Iris pigment epithelial cell (primary cell): ENCODE measurements around the gene GPRIN3.
A peak's percentile ranks its signal among the peaks of the same experiment; 100 is the strongest.
"Not testable (repeated sequence)": the region's sequence is repeated elsewhere in the genome, so short reads cannot be mapped to it uniquely, and the experiment has no call there.

Experiments
- DNase-seq: peaks from one replicate; pipeline ENCODE4 v3.0.0-alpha.2; 2011; ENCODE audit warnings: low read depth

Gene GPRIN3

DNA sequence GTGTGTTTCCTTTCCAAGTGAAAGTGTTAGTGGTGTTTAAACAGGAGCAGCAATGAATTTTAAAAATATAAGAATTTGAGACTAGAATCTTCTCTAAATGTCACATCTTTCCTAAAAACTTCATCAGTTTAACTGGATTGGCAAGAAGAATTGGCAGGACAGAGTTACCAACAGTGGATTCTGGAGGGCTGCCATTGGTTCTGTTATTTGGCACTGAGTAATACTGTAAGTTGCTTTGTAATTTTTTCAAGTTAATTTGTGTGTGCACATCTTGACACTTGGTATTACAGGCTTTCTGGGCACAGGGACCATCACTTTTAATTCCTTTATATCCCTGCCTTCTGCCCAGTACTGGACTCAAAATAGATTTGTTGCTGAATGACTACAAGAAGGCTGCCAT is 4.5 kb upstream of the GPRIN3 start:
- no peak for DNase-seq

GRCh38 chr4:89311433-89311832 is 3.8 kb upstream of the GPRIN3 start:
- DNase-seq: no peak

GRCh38 chr4:89309154-89309553 is 1.6 kb upstream of the GPRIN3 start:
- not testable (repeated sequence) for DNase-seq

DNA sequence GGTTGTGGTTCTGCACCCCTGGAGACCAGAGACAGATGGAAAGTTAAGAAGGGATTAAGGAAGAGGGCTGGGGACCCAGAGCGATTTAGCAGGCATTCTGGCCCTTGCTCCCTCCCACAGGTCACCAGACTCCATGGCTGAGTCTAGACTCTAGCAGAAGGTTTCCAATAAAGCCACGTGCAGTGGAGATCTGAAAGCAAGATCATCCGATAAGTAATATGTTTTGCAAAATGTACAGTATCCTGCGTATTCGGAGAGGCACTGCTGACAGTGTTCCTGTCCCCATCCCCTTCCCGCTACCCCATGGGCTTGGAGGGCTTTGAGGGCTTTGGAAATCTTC is 531 bp upstream of the GPRIN3 start:
- DNase-seq: peak; percentile 16

DNA sequence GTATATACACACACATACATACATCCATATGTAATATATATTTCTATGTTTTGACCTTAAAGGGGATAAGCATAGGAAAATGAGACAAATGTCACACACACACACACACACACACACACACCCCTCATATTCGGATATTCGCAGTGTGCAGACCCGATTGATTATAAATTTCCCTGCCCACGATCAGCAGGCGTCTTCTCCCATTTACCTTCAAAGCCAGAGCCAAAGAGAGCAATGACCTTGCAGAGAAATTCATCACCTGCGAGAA is 488 bp downstream of the GPRIN3 start:
- DNase-seq: no peak

DNA sequence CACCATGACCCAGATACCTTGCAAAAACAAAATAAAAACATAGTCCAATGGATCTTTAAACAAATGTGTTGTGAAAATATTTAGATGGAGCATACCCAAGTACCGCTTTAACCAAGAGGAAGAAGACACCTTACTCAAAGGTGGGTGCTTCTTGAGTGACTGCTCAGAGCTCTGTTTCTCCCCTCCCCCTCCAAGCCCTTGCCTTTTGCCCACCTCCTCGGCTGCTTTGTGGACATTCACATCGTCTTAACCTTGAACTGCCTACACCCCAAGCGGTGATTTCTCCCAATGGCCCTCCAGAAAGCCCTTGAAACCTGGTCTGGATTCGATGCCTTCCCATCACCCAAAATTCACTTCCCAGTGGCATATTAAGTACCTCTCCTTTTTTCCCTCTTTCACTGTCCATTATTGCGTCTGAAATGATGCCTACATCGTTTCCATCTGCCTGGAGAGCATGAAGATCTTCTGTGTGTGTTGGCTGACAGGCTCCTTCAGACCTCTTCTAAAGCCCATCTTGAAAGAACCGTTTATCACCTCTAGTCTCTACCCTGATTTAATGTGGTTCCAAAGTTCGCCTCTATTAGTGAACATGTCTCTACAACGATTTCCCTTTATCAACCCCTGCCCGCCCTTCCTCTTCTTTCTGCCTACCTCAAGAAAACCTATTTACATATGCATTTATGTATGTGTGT is 968 bp downstream of the GPRIN3 start:
- no peak for DNase-seq

GRCh38 chr4:89305712-89306437 is 1.7 kb downstream of the GPRIN3 start:
- peak; percentile 65 for DNase-seq

GRCh38 chr4:89305028-89305427 is 2.6 kb downstream of the GPRIN3 start:
- DNase-seq: no peak

DNA sequence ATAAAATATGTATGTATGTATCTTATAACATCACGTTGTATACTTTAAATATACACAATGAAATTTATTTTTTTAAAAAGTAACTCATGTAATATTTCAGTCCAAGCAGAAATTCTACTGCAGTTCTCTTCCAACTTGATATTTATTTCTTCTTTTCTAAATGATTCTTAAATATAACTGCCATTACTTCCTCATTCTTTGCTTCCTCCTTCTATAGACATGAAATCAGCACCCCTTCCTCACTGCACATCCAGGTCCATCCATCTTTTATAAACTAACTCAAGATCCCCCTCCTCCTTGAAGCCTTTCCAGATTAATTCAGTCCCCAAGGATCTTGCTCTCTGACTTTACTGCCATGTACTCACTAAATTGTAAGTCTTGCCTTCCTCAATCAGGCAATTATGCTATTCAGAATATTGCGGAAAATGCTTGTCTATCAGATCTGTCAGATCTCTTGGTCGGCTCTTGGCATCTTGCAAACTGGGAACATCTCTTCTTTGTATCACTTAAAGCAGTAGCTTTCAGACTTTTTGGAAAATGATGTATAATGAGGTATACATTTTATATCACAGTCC is 3.7 kb downstream of the GPRIN3 start:
- no peak for DNase-seq

DNA sequence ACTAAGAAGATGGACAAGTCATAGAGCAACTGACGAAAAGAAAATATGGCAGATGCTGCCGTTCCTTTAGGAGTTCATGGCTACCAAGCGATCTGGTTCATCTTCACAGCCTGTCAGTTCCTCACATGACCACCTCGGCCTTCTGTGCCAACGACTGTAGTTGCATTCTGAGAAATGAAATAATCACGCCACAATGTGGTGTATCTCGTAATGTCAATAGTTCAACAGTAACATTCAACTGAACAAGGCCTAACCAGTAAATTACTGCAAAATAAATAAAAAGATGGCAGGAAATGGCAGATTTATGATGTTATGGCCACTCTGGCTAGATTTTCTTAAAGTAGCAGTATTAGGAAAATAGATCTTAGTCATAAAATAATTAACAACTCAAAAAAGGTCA is 4.4 kb downstream of the GPRIN3 start:
- no peak for DNase-seq

DNA sequence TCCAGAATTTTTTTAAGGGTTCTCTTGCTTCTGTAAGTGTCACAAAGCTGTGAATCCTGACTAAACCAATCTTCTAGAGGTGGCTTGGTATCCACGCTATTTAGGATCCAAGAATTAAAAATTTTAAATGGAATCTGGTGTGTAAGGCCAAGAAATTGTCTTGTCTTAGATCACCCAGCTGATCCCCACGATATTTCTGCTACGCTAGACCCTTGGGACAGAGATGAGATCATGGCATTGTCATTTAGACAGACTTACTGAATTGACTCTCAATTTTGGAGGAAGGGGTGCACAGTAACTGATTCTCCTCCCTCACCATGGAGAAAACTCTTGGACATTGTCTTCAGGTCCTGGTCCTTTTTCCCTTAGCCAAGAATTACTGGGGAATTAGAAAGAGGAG is 5.7 kb downstream of the GPRIN3 start:
- DNase-seq: no peak

DNA sequence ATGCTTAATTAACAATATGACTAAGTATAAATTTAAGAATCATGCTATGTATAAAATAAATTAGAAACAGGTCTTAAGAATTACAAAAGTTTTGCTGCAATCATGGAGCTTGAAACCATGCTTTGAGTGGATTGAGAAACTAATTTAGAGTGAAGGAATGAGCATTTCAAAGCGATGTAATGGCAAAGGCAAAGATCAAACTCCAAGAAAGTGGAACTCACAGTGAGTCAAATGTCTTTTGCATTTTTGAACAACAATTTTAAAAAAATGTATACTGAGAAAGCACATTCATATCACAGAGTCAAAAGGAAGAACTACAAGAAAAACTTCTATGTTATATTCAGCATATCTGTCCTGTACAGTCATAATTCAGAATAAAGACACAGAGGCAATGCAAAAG is 6.6 kb downstream of the GPRIN3 start:
- no peak for DNase-seq

DNA sequence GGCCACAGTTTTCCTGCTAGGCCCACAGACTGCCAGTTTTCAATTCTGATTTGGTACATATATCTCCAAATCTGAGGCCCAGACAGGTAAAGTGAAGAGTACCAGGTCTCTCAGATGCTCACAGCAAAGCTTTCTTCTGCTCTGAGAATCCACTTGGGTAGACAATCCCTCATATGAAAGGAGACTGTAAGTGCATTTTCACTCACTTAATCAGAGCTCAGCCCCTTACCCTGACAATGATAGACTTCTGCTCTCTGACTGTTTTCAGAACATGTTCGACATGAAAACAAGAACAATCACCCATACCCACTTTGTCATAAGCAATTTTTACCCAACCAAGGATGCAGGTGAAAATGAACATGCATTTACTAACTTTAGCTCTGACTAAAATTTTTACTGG is 7.1 kb downstream of the GPRIN3 start:
- no peak for DNase-seq

- DNase-seq: no peak
These were observed 7.5 kb downstream of the GPRIN3 start for GRCh38 chr4:89300060-89300459.

- no peak for DNase-seq
These were observed 8.3 kb downstream of the GPRIN3 start for GRCh38 chr4:89299153-89299791.

- DNase-seq: peak; percentile 44
These were observed 8.8 kb downstream of the GPRIN3 start for GRCh38 chr4:89298788-89299152.

- no peak for DNase-seq
These were observed 9.4 kb downstream of the GPRIN3 start for GRCh38 chr4:89298155-89298554.

DNA sequence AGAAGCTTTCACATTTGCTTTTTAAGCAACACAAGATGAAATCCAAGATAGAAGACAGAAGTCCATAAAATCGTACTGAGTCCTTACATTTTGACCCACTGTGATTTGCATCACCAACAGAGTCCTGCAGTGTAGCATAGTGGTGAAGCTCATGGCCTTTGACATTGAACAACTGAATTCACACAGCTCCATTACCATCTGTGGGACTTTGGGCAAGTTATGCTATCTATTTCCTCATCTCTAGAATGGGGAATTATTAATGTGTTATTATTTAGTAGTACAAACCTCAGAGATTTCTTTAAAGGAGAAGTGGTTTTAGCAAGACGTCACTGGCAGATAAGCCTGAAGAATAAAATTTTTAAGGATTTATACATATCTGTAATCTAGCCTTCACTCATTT is 10.7 kb downstream of the GPRIN3 start:
- DNase-seq: no peak

DNA sequence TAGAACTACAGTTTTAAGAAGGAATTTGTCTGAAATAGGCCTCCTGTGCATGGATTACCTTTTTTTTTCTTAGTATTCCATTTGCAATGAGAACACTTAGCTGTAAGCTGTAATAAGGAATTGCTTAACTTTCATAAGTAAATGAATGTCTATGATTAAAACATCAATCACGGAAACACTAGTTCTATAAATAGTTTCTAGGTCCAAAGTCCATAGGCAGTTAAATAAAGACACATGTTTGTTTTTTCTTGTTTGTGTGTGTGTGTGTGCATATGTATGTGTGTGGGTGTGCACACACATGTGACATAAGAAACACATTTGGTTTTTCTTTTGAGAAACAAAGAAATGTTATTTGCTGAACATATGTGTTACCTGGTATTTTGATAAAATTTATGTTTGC is 11.2 kb downstream of the GPRIN3 start:
- DNase-seq: no peak

DNA sequence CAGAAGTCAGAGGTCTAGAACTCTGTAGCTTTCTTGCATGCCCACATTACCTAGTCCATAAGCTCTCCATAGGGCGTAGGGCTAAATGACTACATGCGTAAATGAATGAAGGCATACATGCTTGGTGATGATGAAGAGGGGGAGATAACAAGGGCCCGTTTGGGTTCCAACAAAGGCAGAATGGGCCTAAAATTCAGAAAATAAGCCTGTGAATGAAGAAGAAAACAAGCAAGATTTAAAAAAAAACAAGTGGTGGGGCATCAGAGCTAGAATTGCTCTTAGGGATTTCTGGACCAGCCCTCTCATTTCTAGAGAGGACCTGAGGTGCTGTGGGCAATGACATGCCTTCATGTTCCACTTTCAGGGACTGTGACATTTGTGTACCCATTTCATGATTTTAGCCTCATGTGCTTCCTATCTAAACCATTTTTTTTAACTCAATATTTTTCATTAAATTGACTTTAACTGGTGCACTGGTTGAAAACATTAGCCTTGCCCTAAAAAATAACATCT is 12.1 kb downstream of the GPRIN3 start:
- no peak for DNase-seq

DNA sequence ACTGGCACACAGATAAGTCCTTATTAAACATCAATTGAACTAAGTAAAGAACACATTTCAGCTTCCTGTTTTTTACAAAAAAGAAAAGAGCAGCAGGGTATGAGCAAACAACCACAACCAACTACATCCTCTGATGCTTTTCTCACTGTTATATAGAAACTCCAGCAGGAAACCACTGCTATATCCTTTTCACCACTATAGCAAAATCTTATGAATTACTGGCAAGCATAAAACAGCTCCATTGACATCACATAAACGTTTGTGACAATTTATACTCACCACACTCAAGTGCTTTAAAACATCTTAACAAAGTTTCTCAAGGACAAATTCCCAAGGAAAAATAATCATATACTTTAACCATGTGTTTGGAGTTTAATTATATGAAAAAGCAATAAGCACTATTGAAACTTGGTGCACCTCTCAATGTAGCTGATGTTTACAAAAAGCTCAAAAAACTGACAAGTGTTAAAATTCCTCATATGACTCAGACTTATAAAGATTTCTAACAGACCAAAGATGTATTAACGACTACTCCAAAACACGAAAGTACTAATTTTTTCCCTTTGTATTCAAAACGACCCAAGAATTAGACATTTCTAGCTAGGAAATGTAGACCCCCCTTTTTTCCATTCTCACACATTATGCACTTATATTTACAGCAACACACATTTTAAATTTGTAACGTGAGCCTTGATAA is 12.9 kb downstream of the GPRIN3 start:
- DNase-seq: no peak

DNA sequence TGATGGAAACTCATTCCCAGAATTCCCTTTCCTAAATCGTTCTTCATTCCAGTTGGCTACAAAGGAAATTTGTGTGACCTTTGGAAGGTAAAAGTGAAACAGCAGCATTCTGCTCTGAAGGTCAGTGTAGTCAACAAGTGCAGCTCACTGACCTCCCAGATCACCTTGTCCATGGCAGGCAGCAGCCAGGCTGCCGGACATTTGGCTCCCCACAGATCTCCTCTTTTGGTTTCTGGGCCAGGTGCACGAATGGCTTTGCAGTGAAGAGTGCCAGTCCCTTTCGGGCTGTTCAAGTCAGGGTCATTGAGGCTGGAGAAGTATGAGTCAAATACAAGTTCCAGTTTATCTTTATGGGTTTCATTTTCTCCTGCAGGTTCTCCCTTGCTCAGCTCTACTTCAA is 14.3 kb downstream of the GPRIN3 start:
- no peak for DNase-seq
